H9 (cell line): ENCODE data around the gene PLXND1. TPM values are rescaled to one million over a fixed set of nuclear protein-coding genes. Genes with fewer than 3 reads are reported as not detected.

ENCODE experiments used
- DNase-seq: peaks from one replicate; pipeline ENCODE4 v3.0.0-alpha.2; 2017
- H2AFZ ChIP-seq: one replicate; pipeline ENCODE4 v1.6.1; 2013; ENCODE audit warnings: mild to moderate bottlenecking, low read length, control low read depth, moderate library complexity
- H2AK5ac ChIP-seq: 2 replicates; pipeline ENCODE4 v1.6.1; 2013; ENCODE audit warnings: low read length, control low read depth, mixed read lengths; ENCODE audit not compliant: insufficient read length
- H2BK120ac ChIP-seq: one replicate; pipeline ENCODE4 v1.6.1; 2013; ENCODE audit warnings: low read depth, mild to moderate bottlenecking, low read length, control low read depth, inconsistent platforms; ENCODE audit not compliant: poor library complexity, severe bottlenecking
- H2BK12ac ChIP-seq: 2 replicates; pipeline ENCODE4 v1.6.1; 2013; ENCODE audit warnings: low read length, control low read depth, mixed read lengths, low read depth; ENCODE audit not compliant: insufficient read length
- H2BK15ac ChIP-seq: 2 replicates; pipeline ENCODE4 v1.6.1; 2013; ENCODE audit warnings: low read depth, low read length, control low read depth
- H2BK20ac ChIP-seq: one replicate; pipeline ENCODE4 v1.6.1; 2013; ENCODE audit warnings: low read depth, mild to moderate bottlenecking, low read length, control low read depth, inconsistent platforms; ENCODE audit not compliant: poor library complexity, severe bottlenecking
- H2BK5ac ChIP-seq: 2 replicates; pipeline ENCODE4 v1.6.1; 2013; ENCODE audit warnings: low read length, control low read depth, mixed read lengths; ENCODE audit not compliant: insufficient read length
- H3K14ac ChIP-seq: 2 replicates; pipeline ENCODE4 v1.6.1; 2013; ENCODE audit warnings: low read length, control low read depth; ENCODE audit not compliant: insufficient read depth
- H3K18ac ChIP-seq: 2 replicates; pipeline ENCODE4 v1.6.1; 2013; ENCODE audit warnings: low read depth, mild to moderate bottlenecking, mixed read lengths, low read length, control low read depth; ENCODE audit not compliant: insufficient read length
- H3K23ac ChIP-seq: 2 replicates; pipeline ENCODE4 v1.6.1; 2013; ENCODE audit warnings: low read length, control low read depth, mixed read lengths, low read depth; ENCODE audit not compliant: insufficient read length
- H3K23me2 ChIP-seq: 2 replicates; pipeline ENCODE4 v1.6.1; 2013; ENCODE audit warnings: low read depth, mild to moderate bottlenecking, mixed read lengths, low read length, control low read depth; ENCODE audit not compliant: insufficient read length, poor library complexity, severe bottlenecking
- H3K27ac ChIP-seq: 2 replicates; pipeline ENCODE4 v1.5.1; 2013; ENCODE audit warnings: low read length, control low read depth, mixed read lengths, low read depth; ENCODE audit not compliant: insufficient read length
- H3K27me3 ChIP-seq: 2 replicates; pipeline ENCODE4 v1.6.1; 2013; ENCODE audit warnings: low read length, control low read depth, inconsistent platforms; ENCODE audit not compliant: insufficient read depth
- H3K4ac ChIP-seq: 2 replicates; pipeline ENCODE4 v1.6.1; 2013; ENCODE audit warnings: low read depth, mild to moderate bottlenecking, control low read depth, inconsistent platforms, low read length, moderate library complexity
- H3K4me1 ChIP-seq: 2 replicates; pipeline ENCODE4 v1.6.1; 2013; ENCODE audit warnings: low read length, control low read depth, inconsistent platforms; ENCODE audit not compliant: insufficient read depth
- H3K4me2 ChIP-seq: 2 replicates; pipeline ENCODE4 v1.6.1; 2013; ENCODE audit warnings: low read length, control low read depth, mixed read lengths; ENCODE audit not compliant: insufficient read length, insufficient read depth
- H3K56ac ChIP-seq: 2 replicates; pipeline ENCODE4 v1.6.1; 2013; ENCODE audit warnings: low read depth, mild to moderate bottlenecking, mixed read lengths, low read length, control low read depth; ENCODE audit not compliant: insufficient read length
- H3K79me1 ChIP-seq: 2 replicates; pipeline ENCODE4 v1.6.1; 2013; ENCODE audit warnings: low read depth, mild to moderate bottlenecking, moderate library complexity, low read length, control low read depth, inconsistent platforms; ENCODE audit not compliant: insufficient read depth, poor library complexity, severe bottlenecking
- H3K79me2 ChIP-seq: 2 replicates; pipeline ENCODE4 v1.6.1; 2013; ENCODE audit warnings: low read length, control low read depth, inconsistent platforms; ENCODE audit not compliant: insufficient read depth
- H3K9ac ChIP-seq: 2 replicates; pipeline ENCODE4 v1.6.1; 2013; ENCODE audit warnings: low read length, control low read depth, mixed read lengths; ENCODE audit not compliant: insufficient read length; ENCODE audit errors: extremely low read depth
- H3K9me3 ChIP-seq: one replicate; pipeline ENCODE4 v1.6.1; 2013; ENCODE audit warnings: low read depth, low read length, inconsistent platforms; ENCODE audit not compliant: control insufficient read depth
- H3T11ph ChIP-seq: one replicate; pipeline ENCODE4 v1.6.1; 2013; ENCODE audit warnings: mild to moderate bottlenecking, low read length, control low read depth, inconsistent platforms
- H4K20me1 ChIP-seq: one replicate; pipeline ENCODE4 v1.6.1; 2013; ENCODE audit not compliant: control insufficient read depth, insufficient read length, insufficient read depth
- H4K5ac ChIP-seq: 2 replicates; pipeline ENCODE4 v1.6.1; 2013; ENCODE audit warnings: low read depth, mild to moderate bottlenecking, mixed read lengths, low read length, control low read depth; ENCODE audit not compliant: insufficient read length
- H4K8ac ChIP-seq: replicated peaks from 2 replicates; pipeline ENCODE4 v1.6.1; 2013; ENCODE audit warnings: low read length, control low read depth, mixed read lengths, low read depth; ENCODE audit not compliant: insufficient read length
- H4K91ac ChIP-seq: 2 replicates; pipeline ENCODE4 v1.6.1; 2013; ENCODE audit warnings: low read depth, mild to moderate bottlenecking, moderate library complexity, mixed read lengths, low read length, control low read depth; ENCODE audit not compliant: insufficient read length
- H3K27ac Mint-ChIP-seq, 3 experiments: 2 replicates in 2 of 3; 3 replicates in 1 of 3; pipeline ENCODE4 v1.8.0; 2020 to 2021; ENCODE audit warnings: mixed read lengths in 3 of 3, mild to moderate bottlenecking in 1 of 3, moderate library complexity in 1 of 3
- H3K27me3 Mint-ChIP-seq: 2 replicates; pipeline ENCODE4 v1.8.0; 2021; ENCODE audit warnings: low read depth, mild to moderate bottlenecking, moderate library complexity, mixed read lengths
- H3K36me3 Mint-ChIP-seq, 3 experiments: 2 replicates in 2 of 3; 3 replicates in 1 of 3; pipeline ENCODE4 v1.8.0; 2020 to 2021; ENCODE audit warnings: low read depth in 3 of 3, mixed read lengths in 3 of 3; ENCODE audit not compliant: insufficient read depth in 1 of 3
- H3K4me1 Mint-ChIP-seq, 2 experiments: 2 replicates each; pipeline ENCODE4 v1.8.0; 2020; ENCODE audit warnings: mixed read lengths in 2 of 2
- H3K4me3 Mint-ChIP-seq, 2 experiments: 2 replicates in 1 of 2; 3 replicates in 1 of 2; pipeline ENCODE4 v1.8.0; 2020 to 2021; ENCODE audit warnings: mild to moderate bottlenecking in 2 of 2, mixed read lengths in 2 of 2, moderate library complexity in 1 of 2
- H3K9me3 Mint-ChIP-seq, 2 experiments: 2 replicates in 1 of 2; 3 replicates in 1 of 2; pipeline ENCODE4 v1.8.0; 2020; ENCODE audit warnings: mild to moderate bottlenecking in 2 of 2, mixed read lengths in 2 of 2, moderate library complexity in 1 of 2
- WGBS: extraction: QIAGEN DNeasy Blood & Tissue Kit; methylation state at CpG from one replicate; pipeline ENCODE4 v1.1.7; 2013; ENCODE audit warnings: missing lambda C conversion rate, low lambda C conversion rate, mixed read lengths; ENCODE audit not compliant: insufficient read length; ENCODE audit errors: extremely low coverage; 5-methylcytosine and 5-hydroxymethylcytosine counted together
- total RNA-seq: library from RNA; stranded (reverse); gene quantifications from 2 replicates; pipeline ENCODE4 v1.2.1, GENCODE V29; 2021
- TF ChIP-seq, protein P1 (sequence below): fragments of 200-600 bp; sonication (generic); conservative IDR thresholded peaks from 3 replicates; pipeline ENCODE4 v1.8.0; 2021; ENCODE audit warnings: antibody characterized with exemption, mild to moderate bottlenecking

Gene PLXND1
- total RNA-seq, 1 experiment from 2014 or later, result 50.9 TPM

- Histone ChIP-seq H4K8ac (no peak overlapping the region), H2AK5ac (no peak overlapping the region), H2BK15ac (no peak overlapping the region), H3K56ac (no peak overlapping the region), H3K79me1 (no peaks in the 10 kb centered on the region), H4K5ac (no peak overlapping the region), H3K23me2 (no peaks in the 10 kb centered on the region), H3K27me3 (no peaks in the 10 kb centered on the region), H2BK120ac (no peak overlapping the region), H4K91ac (no peak overlapping the region), H3K4me2 (no peak overlapping the region), H3K9ac (no peak overlapping the region), H3K14ac (no peak overlapping the region), H2BK5ac (no peak overlapping the region), H3T11ph (no peak overlapping the region), H3K9me3 (no peaks in the 10 kb centered on the region), H2BK12ac (no peak overlapping the region), H2BK20ac (no peak overlapping the region), H3K4me1 (no peaks in the 10 kb centered on the region; the same call in 1 of the 2 replicates), H3K18ac (no peak overlapping the region), H3K23ac (no peak overlapping the region), H4K20me1 (no peaks in the 10 kb centered on the region), H3K27ac (no peak overlapping the region), H3K4ac (no peak overlapping the region), H2AFZ (no peak overlapping the region), H3K79me2 (no peaks in the 10 kb centered on the region)
- no peak overlapping the region for H3K27ac Mint-ChIP-seq
- peaks cover 0 to 22% (median 3%) of the 10 kb centered on the region in 3 experiments; a peak in 2 of 7 replicates for H3K36me3 Mint-ChIP-seq
- WGBS, result no CpG with 5 or more reads among the region's 15 CpGs
- no peaks in the 10 kb centered on the region; the same call in 1 of the 2 replicates for H3K27me3 Mint-ChIP-seq
- no peaks in the 10 kb centered on the region for H3K9me3 Mint-ChIP-seq
- no peak overlapping the region for H3K4me3 Mint-ChIP-seq
- no peak for DNase-seq
- TF ChIP-seq, protein P1, sequence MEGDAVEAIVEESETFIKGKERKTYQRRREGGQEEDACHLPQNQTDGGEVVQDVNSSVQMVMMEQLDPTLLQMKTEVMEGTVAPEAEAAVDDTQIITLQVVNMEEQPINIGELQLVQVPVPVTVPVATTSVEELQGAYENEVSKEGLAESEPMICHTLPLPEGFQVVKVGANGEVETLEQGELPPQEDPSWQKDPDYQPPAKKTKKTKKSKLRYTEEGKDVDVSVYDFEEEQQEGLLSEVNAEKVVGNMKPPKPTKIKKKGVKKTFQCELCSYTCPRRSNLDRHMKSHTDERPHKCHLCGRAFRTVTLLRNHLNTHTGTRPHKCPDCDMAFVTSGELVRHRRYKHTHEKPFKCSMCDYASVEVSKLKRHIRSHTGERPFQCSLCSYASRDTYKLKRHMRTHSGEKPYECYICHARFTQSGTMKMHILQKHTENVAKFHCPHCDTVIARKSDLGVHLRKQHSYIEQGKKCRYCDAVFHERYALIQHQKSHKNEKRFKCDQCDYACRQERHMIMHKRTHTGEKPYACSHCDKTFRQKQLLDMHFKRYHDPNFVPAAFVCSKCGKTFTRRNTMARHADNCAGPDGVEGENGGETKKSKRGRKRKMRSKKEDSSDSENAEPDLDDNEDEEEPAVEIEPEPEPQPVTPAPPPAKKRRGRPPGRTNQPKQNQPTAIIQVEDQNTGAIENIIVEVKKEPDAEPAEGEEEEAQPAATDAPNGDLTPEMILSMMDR, result no peak
- H3K4me1 Mint-ChIP-seq, result peaks cover 27 to 65% of the 10 kb centered on the region in 2 experiments
Observed at GRCh38 chr3:129556358-129556695, 50.1 kb downstream of the PLXND1 start.
